Liver (tissue), 2 donors: ENCODE data around the gene GSTA3.
"Not testable (repeated sequence)": the region's sequence is repeated elsewhere in the genome, so short reads cannot be mapped to it uniquely, and the experiment has no call there.

Source experiments
- TF ChIP-seq, protein P1 (sequence below): IDR thresholded peaks from 2 replicates; pipeline ENCODE4 v1.6.1; 2016; ENCODE audit warnings: antibody characterized with exemption, mild to moderate bottlenecking
- TF ChIP-seq, protein P2 (sequence below): fragments of 150-350 bp; IDR thresholded peaks from 2 replicates; pipeline ENCODE4 v1.5.1; 2017; ENCODE audit warnings: improper control_type of control experiment, low read depth, low read length; ENCODE audit not compliant: missing input control
- donor health status: healthy.

DNA sequence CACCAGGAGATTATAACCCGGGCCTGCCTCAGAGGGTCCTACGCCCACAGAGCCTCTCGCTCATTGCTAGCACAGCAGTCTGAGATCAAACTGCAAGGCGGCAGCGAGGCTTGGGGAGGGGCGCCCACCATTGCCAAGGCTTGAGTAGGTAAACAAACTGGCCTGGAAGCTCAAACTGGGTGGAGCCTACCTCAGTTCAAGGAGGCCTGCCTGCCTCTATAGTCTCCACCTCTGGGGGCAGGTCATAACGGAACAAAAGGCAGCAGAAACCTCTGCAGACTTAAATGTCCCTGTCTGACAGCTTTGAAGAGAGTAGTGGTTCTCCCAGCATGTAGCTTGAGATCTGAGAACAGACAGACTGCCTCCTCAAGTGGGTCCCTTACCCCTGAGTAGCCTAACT, 48.3 kb downstream of the GSTA3 start:
- TF ChIP-seq, protein P1, sequence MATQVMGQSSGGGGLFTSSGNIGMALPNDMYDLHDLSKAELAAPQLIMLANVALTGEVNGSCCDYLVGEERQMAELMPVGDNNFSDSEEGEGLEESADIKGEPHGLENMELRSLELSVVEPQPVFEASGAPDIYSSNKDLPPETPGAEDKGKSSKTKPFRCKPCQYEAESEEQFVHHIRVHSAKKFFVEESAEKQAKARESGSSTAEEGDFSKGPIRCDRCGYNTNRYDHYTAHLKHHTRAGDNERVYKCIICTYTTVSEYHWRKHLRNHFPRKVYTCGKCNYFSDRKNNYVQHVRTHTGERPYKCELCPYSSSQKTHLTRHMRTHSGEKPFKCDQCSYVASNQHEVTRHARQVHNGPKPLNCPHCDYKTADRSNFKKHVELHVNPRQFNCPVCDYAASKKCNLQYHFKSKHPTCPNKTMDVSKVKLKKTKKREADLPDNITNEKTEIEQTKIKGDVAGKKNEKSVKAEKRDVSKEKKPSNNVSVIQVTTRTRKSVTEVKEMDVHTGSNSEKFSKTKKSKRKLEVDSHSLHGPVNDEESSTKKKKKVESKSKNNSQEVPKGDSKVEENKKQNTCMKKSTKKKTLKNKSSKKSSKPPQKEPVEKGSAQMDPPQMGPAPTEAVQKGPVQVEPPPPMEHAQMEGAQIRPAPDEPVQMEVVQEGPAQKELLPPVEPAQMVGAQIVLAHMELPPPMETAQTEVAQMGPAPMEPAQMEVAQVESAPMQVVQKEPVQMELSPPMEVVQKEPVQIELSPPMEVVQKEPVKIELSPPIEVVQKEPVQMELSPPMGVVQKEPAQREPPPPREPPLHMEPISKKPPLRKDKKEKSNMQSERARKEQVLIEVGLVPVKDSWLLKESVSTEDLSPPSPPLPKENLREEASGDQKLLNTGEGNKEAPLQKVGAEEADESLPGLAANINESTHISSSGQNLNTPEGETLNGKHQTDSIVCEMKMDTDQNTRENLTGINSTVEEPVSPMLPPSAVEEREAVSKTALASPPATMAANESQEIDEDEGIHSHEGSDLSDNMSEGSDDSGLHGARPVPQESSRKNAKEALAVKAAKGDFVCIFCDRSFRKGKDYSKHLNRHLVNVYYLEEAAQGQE = not testable (repeated sequence)
- TF ChIP-seq, protein P2, sequence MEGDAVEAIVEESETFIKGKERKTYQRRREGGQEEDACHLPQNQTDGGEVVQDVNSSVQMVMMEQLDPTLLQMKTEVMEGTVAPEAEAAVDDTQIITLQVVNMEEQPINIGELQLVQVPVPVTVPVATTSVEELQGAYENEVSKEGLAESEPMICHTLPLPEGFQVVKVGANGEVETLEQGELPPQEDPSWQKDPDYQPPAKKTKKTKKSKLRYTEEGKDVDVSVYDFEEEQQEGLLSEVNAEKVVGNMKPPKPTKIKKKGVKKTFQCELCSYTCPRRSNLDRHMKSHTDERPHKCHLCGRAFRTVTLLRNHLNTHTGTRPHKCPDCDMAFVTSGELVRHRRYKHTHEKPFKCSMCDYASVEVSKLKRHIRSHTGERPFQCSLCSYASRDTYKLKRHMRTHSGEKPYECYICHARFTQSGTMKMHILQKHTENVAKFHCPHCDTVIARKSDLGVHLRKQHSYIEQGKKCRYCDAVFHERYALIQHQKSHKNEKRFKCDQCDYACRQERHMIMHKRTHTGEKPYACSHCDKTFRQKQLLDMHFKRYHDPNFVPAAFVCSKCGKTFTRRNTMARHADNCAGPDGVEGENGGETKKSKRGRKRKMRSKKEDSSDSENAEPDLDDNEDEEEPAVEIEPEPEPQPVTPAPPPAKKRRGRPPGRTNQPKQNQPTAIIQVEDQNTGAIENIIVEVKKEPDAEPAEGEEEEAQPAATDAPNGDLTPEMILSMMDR = not testable (repeated sequence)
